ENCODE measurements around the gene GDPD2. TPM values are rescaled to one million over a fixed set of nuclear protein-coding genes. Genes with fewer than 3 reads are reported as not detected.
"Not testable (repeated sequence)": the region's sequence is repeated elsewhere in the genome, so short reads cannot be mapped to it uniquely, and the experiment has no call there.

The GDPD2 gene, protein sequence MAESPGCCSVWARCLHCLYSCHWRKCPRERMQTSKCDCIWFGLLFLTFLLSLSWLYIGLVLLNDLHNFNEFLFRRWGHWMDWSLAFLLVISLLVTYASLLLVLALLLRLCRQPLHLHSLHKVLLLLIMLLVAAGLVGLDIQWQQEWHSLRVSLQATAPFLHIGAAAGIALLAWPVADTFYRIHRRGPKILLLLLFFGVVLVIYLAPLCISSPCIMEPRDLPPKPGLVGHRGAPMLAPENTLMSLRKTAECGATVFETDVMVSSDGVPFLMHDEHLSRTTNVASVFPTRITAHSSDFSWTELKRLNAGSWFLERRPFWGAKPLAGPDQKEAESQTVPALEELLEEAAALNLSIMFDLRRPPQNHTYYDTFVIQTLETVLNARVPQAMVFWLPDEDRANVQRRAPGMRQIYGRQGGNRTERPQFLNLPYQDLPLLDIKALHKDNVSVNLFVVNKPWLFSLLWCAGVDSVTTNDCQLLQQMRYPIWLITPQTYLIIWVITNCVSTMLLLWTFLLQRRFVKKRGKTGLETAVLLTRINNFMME
- 0.13 TPM for total RNA-seq (ENCODE audit: unreplicated experiment)
- long read RNA-seq: 0 reads

- H3K27ac Mint-ChIP-seq (ENCODE audit: unreplicated experiment): no peak within 1 kb of the TSS
- TF ChIP-seq, protein P1, sequence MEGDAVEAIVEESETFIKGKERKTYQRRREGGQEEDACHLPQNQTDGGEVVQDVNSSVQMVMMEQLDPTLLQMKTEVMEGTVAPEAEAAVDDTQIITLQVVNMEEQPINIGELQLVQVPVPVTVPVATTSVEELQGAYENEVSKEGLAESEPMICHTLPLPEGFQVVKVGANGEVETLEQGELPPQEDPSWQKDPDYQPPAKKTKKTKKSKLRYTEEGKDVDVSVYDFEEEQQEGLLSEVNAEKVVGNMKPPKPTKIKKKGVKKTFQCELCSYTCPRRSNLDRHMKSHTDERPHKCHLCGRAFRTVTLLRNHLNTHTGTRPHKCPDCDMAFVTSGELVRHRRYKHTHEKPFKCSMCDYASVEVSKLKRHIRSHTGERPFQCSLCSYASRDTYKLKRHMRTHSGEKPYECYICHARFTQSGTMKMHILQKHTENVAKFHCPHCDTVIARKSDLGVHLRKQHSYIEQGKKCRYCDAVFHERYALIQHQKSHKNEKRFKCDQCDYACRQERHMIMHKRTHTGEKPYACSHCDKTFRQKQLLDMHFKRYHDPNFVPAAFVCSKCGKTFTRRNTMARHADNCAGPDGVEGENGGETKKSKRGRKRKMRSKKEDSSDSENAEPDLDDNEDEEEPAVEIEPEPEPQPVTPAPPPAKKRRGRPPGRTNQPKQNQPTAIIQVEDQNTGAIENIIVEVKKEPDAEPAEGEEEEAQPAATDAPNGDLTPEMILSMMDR (IDR thresholded peaks at IDR 0.05; ENCODE audit: unreplicated experiment): no peak
These were observed at the start of gene GDPD2 for GRCh38 chrX:70422851-70423341. GDPD2 (plus strand) TSS chrX:70423314; CDS start chrX:70424985, 1,671 bp downstream.

GRCh38 chrX:70386235-70386634 is 36.9 kb upstream of the GDPD2 start:
- H3K4me3 Mint-ChIP-seq (ENCODE audit: unreplicated experiment): no peak overlapping the region
- H3K4me1 Mint-ChIP-seq (ENCODE audit: unreplicated experiment): no peaks in the 10 kb centered on the region
- no peak overlapping the region for H3K27ac Mint-ChIP-seq (ENCODE audit: unreplicated experiment)
- H3K36me3 Mint-ChIP-seq (ENCODE audit: low read depth, unreplicated experiment): no peaks in the 10 kb centered on the region
- no peaks in the 10 kb centered on the region for H3K27me3 Mint-ChIP-seq (ENCODE audit: unreplicated experiment)
- TF ChIP-seq, protein P1 (IDR thresholded peaks at IDR 0.05; ENCODE audit: unreplicated experiment): no peak
- no peak for DNase-seq (ENCODE audit: low spot score)
- no peaks in the 10 kb centered on the region for H3K9me3 Mint-ChIP-seq (ENCODE audit: unreplicated experiment)

More at GRCh38 chrX:70422851-70423341, at the start of gene GDPD2:
- Mint-ChIP-seq H3K4me1 (ENCODE audit: unreplicated experiment) (no peaks in the 10 kb centered on the region), H3K27me3 (ENCODE audit: unreplicated experiment) (no peaks in the 10 kb centered on the region), H3K4me3 (ENCODE audit: unreplicated experiment) (no peak within 1 kb of the TSS), H3K36me3 (ENCODE audit: low read depth, unreplicated experiment) (no peaks in the 10 kb centered on the region), H3K9me3 (ENCODE audit: unreplicated experiment) (no peaks in the 10 kb centered on the region)
- peak; percentile 28 for DNase-seq (ENCODE audit: low spot score)

DNA sequence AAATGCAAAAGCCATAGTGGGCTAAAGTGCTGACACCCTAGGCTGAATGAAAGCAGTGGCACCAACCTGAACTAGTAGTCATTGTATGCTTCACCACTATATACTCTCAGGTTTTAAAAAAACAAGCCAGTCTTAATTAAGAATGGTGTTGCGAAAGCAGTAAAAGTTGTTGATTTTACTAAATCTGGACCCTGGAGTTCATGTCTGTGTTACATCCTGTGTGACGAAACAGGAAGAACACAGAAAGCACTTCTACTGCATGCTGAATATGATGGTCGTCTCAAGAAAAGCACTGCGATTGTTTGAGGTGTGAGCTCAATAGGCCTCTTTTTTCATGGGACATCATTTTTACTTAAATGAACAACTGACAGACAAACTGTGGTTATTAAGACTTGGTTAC is 24.2 kb upstream of the GDPD2 start:
- Mint-ChIP-seq H3K4me3 (ENCODE audit: unreplicated experiment) (no peak overlapping the region), H3K36me3 (ENCODE audit: low read depth, unreplicated experiment) (no peaks in the 10 kb centered on the region), H3K9me3 (ENCODE audit: unreplicated experiment) (no peaks in the 10 kb centered on the region), H3K27ac (ENCODE audit: unreplicated experiment) (no peak overlapping the region), H3K27me3 (ENCODE audit: unreplicated experiment) (peaks cover 2% of the 10 kb centered on the region), H3K4me1 (ENCODE audit: unreplicated experiment) (no peaks in the 10 kb centered on the region)
- no peak for DNase-seq (ENCODE audit: low spot score)
- TF ChIP-seq, protein P1 (IDR thresholded peaks at IDR 0.05; ENCODE audit: unreplicated experiment): no peak

DNA sequence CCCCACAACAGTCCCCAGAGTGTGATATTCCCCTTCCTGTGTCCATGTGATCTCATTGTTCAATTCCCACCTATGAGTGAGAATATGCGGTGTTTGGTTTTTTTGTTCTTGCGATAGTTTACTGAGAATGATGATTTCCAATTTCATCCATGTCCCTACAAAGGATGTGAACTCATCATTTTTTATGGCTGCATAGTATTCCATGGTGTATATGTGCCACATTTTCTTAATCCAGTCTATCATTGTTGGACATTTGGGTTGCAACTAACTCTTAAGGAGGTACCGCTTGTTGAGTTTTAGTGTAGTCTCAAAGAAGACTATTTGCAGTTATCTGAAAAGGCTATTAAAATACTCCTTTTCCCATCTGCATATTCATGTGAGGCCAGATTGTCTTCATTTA is 22.9 kb upstream of the GDPD2 start:
- H3K4me1 Mint-ChIP-seq (ENCODE audit: unreplicated experiment); H3K36me3 Mint-ChIP-seq (ENCODE audit: low read depth, unreplicated experiment); H3K9me3 Mint-ChIP-seq (ENCODE audit: unreplicated experiment); H3K27me3 Mint-ChIP-seq (ENCODE audit: unreplicated experiment); H3K27ac Mint-ChIP-seq (ENCODE audit: unreplicated experiment); DNase-seq (ENCODE audit: low spot score); H3K4me3 Mint-ChIP-seq (ENCODE audit: unreplicated experiment): not testable (repeated sequence)

GRCh38 chrX:70402721-70403120 is 20.4 kb upstream of the GDPD2 start:
- Mint-ChIP-seq H3K27me3 (ENCODE audit: unreplicated experiment) (no peaks in the 10 kb centered on the region), H3K36me3 (ENCODE audit: low read depth, unreplicated experiment) (no peaks in the 10 kb centered on the region)

More at GRCh38 chrX:70402721-70403120, 20.4 kb upstream of the GDPD2 start:
- Mint-ChIP-seq H3K27ac (ENCODE audit: unreplicated experiment) (no peak overlapping the region), H3K9me3 (ENCODE audit: unreplicated experiment) (no peaks in the 10 kb centered on the region), H3K4me3 (ENCODE audit: unreplicated experiment) (no peak overlapping the region), H3K4me1 (ENCODE audit: unreplicated experiment) (no peaks in the 10 kb centered on the region)
- TF ChIP-seq, protein P1 (IDR thresholded peaks at IDR 0.05; ENCODE audit: unreplicated experiment): no peak
- no peak for DNase-seq (ENCODE audit: low spot score)
